ENCODE measurements around the gene WWP2. TPM values are rescaled to one million over a fixed set of nuclear protein-coding genes. Genes with fewer than 3 reads are reported as not detected.
"Not testable (repeated sequence)": the region's sequence is repeated elsewhere in the genome, so short reads cannot be mapped to it uniquely, and the experiment has no call there.

The WWP2 gene
- total RNA-seq, 1 experiment from 2014 or later, result 47.5 TPM

DNA sequence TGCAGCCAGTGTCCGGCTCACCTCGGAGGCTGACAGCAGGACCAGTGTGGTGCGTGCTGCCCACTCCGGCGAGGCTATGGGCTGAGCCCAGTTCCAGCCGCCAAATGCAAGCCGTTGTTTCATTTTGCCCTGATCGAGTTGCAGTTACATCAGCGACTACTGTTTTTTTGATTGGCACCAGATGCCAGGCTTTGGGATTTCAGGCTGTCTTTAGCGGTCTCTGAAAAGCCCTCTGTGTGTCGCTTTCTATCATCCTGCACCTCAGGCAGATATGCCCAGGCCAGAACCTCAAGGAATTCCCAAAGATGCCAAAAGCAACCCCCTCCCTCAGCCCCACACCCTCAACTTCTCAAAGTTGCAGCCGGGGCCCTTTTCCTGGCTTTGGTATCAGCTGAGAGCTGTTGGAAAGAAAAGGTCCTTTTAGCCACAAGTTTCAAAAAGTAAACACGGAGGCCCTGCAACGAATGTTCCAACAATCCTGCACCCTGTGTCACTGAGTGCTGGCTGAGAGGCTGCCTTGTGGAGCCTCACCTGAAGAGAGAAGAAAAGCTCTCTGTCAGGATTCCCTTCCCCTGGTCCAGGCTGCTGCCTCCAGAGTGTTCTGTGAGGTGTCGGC lies 58.9 kb downstream of the WWP2 start:
- H3K4me3 Mint-ChIP-seq (ENCODE audit: low read depth, unreplicated experiment), result no peak overlapping the region
- H3K9me3 Mint-ChIP-seq (ENCODE audit: low read depth, unreplicated experiment), result no peaks in the 10 kb centered on the region
- no peak overlapping the region for H3K27ac Mint-ChIP-seq (ENCODE audit: unreplicated experiment)
- H3K27me3 Mint-ChIP-seq (ENCODE audit: unreplicated experiment), result no peaks in the 10 kb centered on the region
- DNase-seq, result no peak
- CTCF ChIA-PET, result no interaction called here
- no peak for TF ChIP-seq CTCF (IDR thresholded peaks at IDR 0.05; ENCODE audit: unreplicated experiment)
- H3K4me1 Mint-ChIP-seq (ENCODE audit: low read depth, unreplicated experiment), result no peaks in the 10 kb centered on the region
- no TSS peak for BruUV-seq (replicated peaks)
- peaks cover 6% of the 10 kb centered on the region for H3K36me3 Mint-ChIP-seq (ENCODE audit: insufficient read depth, unreplicated experiment)
- intact Hi-C loops (cut with micrococcal nuclease; ENCODE audit: unreplicated experiment), result no loop called here

DNA sequence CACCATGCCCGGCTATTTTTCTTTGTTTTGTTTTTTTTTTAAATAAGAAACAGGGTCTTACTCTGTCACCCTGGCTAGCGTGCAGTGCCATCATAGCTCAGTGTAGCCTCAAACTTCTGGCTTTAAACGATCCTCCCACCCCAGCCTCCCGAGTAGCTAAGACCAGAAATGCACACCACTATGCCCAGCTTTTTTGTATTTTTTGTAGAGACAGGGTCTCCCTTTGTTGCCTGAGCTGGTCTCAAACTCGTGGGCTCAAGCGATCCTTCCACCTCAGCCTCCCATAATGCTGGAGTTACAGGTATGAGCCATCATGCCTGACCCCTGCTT lies 59.7 kb downstream of the WWP2 start:
- no peak for TF ChIP-seq CTCF (IDR thresholded peaks at IDR 0.05; ENCODE audit: unreplicated experiment)
- CTCF ChIA-PET, result interaction anchor here (0.7 kb wide), 1 partner anchor 11 kb away, joined by 6 read pairs; no protein-coding TSS in a partner anchor
- Mint-ChIP-seq H3K27ac (ENCODE audit: unreplicated experiment) (no peak overlapping the region), H3K36me3 (ENCODE audit: insufficient read depth, unreplicated experiment) (peaks cover 6% of the 10 kb centered on the region), H3K4me1 (ENCODE audit: low read depth, unreplicated experiment) (no peaks in the 10 kb centered on the region), H3K9me3 (ENCODE audit: low read depth, unreplicated experiment) (no peaks in the 10 kb centered on the region), H3K27me3 (ENCODE audit: unreplicated experiment) (no peaks in the 10 kb centered on the region), H3K4me3 (ENCODE audit: low read depth, unreplicated experiment) (no peak overlapping the region)
- intact Hi-C loops (cut with micrococcal nuclease; ENCODE audit: unreplicated experiment), result no loop called here
- BruUV-seq (replicated peaks), result no TSS peak
- no peak for DNase-seq

- Mint-ChIP-seq H3K27ac (ENCODE audit: unreplicated experiment) (no peak overlapping the region), H3K4me3 (ENCODE audit: low read depth, unreplicated experiment) (no peak overlapping the region), H3K4me1 (ENCODE audit: low read depth, unreplicated experiment) (no peaks in the 10 kb centered on the region), H3K9me3 (ENCODE audit: low read depth, unreplicated experiment) (no peaks in the 10 kb centered on the region), H3K36me3 (ENCODE audit: insufficient read depth, unreplicated experiment) (peaks cover 6% of the 10 kb centered on the region), H3K27me3 (ENCODE audit: unreplicated experiment) (no peaks in the 10 kb centered on the region)
- intact Hi-C loops (cut with micrococcal nuclease; ENCODE audit: unreplicated experiment), result no loop called here
- BruUV-seq (replicated peaks), result no TSS peak
- no peak for DNase-seq
- CTCF ChIA-PET, result interaction anchor here (0.7 kb wide), 1 partner anchor 11 kb away, joined by 6 read pairs; no protein-coding TSS in a partner anchor
- no peak for TF ChIP-seq CTCF (IDR thresholded peaks at IDR 0.05; ENCODE audit: unreplicated experiment)
Measured at GRCh38 chr16:69822174-69822935, 60.2 kb downstream of the WWP2 start.

- H3K36me3 Mint-ChIP-seq (ENCODE audit: insufficient read depth, unreplicated experiment), result no peaks in the 10 kb centered on the region
- intact Hi-C loops (cut with micrococcal nuclease; ENCODE audit: unreplicated experiment), result no loop called here
- no peak for TF ChIP-seq CTCF (IDR thresholded peaks at IDR 0.05; ENCODE audit: unreplicated experiment)
- no peak overlapping the region for H3K4me3 Mint-ChIP-seq (ENCODE audit: low read depth, unreplicated experiment)
- H3K9me3 Mint-ChIP-seq (ENCODE audit: low read depth, unreplicated experiment), result no peaks in the 10 kb centered on the region
- no TSS peak for BruUV-seq (replicated peaks)
- no peaks in the 10 kb centered on the region for H3K4me1 Mint-ChIP-seq (ENCODE audit: low read depth, unreplicated experiment)
- H3K27ac Mint-ChIP-seq (ENCODE audit: unreplicated experiment), result no peak overlapping the region
- CTCF ChIA-PET, result no interaction called here
- no peaks in the 10 kb centered on the region for H3K27me3 Mint-ChIP-seq (ENCODE audit: unreplicated experiment)
- no peak for DNase-seq
Measured at GRCh38 chr16:69823831-69824563, 61.9 kb downstream of the WWP2 start.

DNA sequence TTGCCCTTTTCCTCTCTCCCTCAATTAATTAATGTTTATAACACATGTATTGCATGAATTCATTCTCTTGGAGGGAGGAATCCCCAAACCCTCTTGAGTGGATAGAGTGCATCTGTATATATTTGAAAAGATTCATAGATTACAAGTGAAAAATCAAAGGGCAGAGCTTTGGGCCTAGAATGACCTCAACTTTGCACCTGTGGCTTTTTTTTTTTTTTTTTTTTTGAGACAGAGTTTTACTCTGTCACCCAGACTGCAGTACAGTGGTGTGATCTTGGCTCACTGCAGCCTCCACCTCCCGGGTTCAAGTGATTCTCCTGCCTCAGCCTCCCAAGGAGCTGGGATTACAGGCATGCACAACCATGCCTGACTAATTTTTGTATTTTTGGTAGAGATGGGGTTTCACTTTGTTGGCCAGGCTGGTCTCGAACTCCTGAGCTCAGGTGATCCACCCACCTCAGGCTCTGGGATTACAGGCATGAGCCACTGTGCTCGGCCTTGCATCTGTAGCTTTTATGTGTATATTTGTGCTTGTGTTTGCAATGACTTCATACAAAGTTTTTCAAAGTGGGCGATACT lies 62.5 kb downstream of the WWP2 start:
- H3K4me1 Mint-ChIP-seq (ENCODE audit: low read depth, unreplicated experiment); H3K9me3 Mint-ChIP-seq (ENCODE audit: low read depth, unreplicated experiment); DNase-seq; H3K27ac Mint-ChIP-seq (ENCODE audit: unreplicated experiment); BruUV-seq (replicated peaks); intact Hi-C loops (cut with micrococcal nuclease; ENCODE audit: unreplicated experiment); H3K4me3 Mint-ChIP-seq (ENCODE audit: low read depth, unreplicated experiment); H3K36me3 Mint-ChIP-seq (ENCODE audit: insufficient read depth, unreplicated experiment); H3K27me3 Mint-ChIP-seq (ENCODE audit: unreplicated experiment): not testable (repeated sequence)
- CTCF ChIA-PET, result interaction anchor here (0.7 kb wide), 1 partner anchor 338 kb away, joined by 3 read pairs; no protein-coding TSS in a partner anchor

Measured in Calu3 (cell line).